Parathyroid adenoma (tissue), 2 donors: Measurements from ENCODE around the gene PVALEF.
A peak's percentile ranks its signal among the peaks of the same experiment; 100 is the strongest.

Source experiments
- H2AFZ ChIP-seq: fragments of 300-600 bp; sonication (generic); one replicate; pipeline ENCODE4 v1.7.0; 2017; ENCODE audit warnings: antibody characterized with exemption, mild to moderate bottlenecking
- H3K27ac ChIP-seq: fragments of 300-600 bp; sonication (generic); one replicate; pipeline ENCODE4 v1.7.0; 2017
- H3K27me3 ChIP-seq: fragments of 300-600 bp; sonication (generic); one replicate; pipeline ENCODE4 v1.7.0; 2017; ENCODE audit warnings: low read length; ENCODE audit not compliant: control insufficient read depth, insufficient read depth
- H3K36me3 ChIP-seq: fragments of 300-600 bp; sonication (generic); one replicate; pipeline ENCODE4 v1.7.0; 2017; ENCODE audit warnings: low read length; ENCODE audit not compliant: control insufficient read depth, insufficient read depth
- H3K4me1 ChIP-seq: fragments of 300-600 bp; sonication (generic); one replicate; pipeline ENCODE4 v1.7.0; 2017; ENCODE audit warnings: control low read depth
- H3K4me2 ChIP-seq: fragments of 300-600 bp; sonication (generic); one replicate; pipeline ENCODE4 v1.7.0; 2017; ENCODE audit warnings: low read length
- H3K4me3 ChIP-seq: fragments of 300-600 bp; sonication (generic); one replicate; pipeline ENCODE4 v1.7.0; 2017; ENCODE audit warnings: low read depth, low read length
- H3K79me2 ChIP-seq: fragments of 300-600 bp; sonication (generic); one replicate; pipeline ENCODE4 v1.7.0; 2017; ENCODE audit warnings: control low read depth
- H3K9ac ChIP-seq: fragments of 300-600 bp; sonication (generic); one replicate; pipeline ENCODE4 v1.7.0; 2017; ENCODE audit warnings: mild to moderate bottlenecking
- H3K9me3 ChIP-seq: fragments of 300-600 bp; sonication (generic); one replicate; pipeline ENCODE4 v1.7.0; 2017; ENCODE audit warnings: low read length; ENCODE audit not compliant: control insufficient read depth
- TF ChIP-seq, protein P1 (sequence below): fragments of 300-600 bp; sonication (generic); IDR thresholded peaks from one replicate; pipeline ENCODE4 v1.7.0; 2017; ENCODE audit warnings: antibody characterized with exemption, mild to moderate bottlenecking
- donor health status: primary hyperparathyroidism.

Gene PVALEF

DNA sequence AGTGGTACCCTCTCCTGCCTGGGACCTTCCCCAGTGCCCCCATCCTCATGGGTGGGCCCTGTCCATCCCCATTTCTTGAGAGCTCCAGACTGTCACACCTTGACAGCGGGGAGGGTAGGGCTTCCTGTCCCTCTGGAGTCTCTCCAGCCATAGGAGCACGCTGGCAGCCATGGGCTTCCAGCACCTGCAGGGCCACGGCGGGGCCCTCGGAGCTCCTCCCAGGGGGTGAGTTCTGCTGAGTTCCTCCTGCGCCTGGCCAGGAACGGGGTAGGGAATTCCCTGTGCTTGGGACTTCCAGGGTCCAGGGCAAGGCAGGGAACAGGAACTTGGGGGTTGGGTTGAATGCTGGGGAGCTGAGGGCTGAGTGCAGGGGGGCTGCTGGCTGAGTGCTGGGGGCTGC lies 23.7 kb downstream of the PVALEF start:
- H2AFZ ChIP-seq: no peak overlapping the region
- no peaks in the 10 kb centered on the region for H3K4me1 ChIP-seq
- no peaks in the 10 kb centered on the region for H3K9me3 ChIP-seq
- H3K4me2 ChIP-seq: no peak overlapping the region
- H3K36me3 ChIP-seq: no peaks in the 10 kb centered on the region
- no peak overlapping the region for H3K4me3 ChIP-seq
- H3K27ac ChIP-seq: no peak overlapping the region
- no peak overlapping the region for H3K9ac ChIP-seq
- H3K79me2 ChIP-seq: no peaks in the 10 kb centered on the region
- TF ChIP-seq, protein P1, sequence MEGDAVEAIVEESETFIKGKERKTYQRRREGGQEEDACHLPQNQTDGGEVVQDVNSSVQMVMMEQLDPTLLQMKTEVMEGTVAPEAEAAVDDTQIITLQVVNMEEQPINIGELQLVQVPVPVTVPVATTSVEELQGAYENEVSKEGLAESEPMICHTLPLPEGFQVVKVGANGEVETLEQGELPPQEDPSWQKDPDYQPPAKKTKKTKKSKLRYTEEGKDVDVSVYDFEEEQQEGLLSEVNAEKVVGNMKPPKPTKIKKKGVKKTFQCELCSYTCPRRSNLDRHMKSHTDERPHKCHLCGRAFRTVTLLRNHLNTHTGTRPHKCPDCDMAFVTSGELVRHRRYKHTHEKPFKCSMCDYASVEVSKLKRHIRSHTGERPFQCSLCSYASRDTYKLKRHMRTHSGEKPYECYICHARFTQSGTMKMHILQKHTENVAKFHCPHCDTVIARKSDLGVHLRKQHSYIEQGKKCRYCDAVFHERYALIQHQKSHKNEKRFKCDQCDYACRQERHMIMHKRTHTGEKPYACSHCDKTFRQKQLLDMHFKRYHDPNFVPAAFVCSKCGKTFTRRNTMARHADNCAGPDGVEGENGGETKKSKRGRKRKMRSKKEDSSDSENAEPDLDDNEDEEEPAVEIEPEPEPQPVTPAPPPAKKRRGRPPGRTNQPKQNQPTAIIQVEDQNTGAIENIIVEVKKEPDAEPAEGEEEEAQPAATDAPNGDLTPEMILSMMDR: no peak
- H3K27me3 ChIP-seq: no peaks in the 10 kb centered on the region

DNA sequence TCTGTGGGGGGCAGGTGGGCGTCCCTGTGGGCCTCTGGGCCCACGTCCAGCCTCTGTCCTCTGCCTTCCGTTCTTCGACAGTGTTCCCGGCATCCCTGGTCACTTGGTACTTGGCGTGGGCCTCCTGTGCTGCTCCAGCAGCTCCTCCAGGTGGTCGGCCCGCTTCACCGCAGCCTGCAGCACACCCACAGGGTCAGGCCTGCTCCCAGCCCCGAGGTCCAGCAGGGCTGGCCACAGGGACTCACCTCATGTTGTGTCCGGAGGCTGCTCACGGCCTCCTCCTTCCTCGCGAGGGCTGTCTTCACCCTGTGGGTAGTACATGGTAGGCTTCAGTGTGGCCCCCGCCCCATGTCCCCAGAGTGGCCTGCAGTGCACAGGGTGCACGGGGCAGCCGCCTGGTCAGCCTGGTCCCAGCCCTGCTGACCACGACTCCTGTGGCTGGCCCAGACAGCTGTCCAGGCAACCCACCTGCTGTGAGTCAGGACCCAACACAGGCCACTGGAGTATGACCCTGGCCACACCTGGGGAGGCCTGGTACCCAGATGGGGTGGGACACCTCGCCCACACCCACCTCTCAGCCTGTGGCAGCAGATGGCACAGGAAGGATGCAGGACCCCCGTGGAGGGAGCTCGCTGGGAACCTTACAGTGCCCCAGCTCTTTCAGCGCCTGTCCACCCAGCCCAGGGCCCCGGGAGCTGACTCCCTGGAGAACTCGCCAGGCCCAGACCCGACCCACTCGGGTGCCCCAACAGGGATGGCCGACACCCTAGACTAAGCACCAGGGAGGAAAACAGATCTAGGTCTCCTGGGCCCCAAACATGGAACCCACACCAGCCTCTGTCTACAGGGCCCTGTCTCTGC lies 24.6 kb downstream of the PVALEF start:
- Histone ChIP-seq H3K27ac (no peak overlapping the region), H3K4me1 (no peaks in the 10 kb centered on the region)

DNA sequence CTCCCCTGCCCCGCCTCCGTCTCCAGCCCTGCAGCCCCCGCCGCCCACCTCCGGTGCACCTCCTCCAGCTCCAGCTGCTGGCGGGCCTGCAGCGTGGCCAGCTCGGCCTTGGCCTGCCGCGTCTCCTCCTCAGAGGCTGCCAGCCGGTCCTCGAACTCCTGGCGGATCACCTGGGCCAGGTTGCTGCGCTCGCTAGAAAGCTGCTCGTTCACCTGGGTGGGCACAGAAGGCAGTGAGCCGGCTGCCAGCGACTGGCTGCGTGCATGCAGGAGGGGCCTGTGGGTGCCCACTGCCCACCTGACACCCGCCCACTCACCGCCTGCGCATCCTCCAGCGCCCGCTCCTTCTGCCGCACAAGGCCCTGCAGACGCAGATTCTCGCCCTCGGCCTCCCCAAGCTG lies 25.3 kb downstream of the PVALEF start:
- TF ChIP-seq, protein P1: no peak
- H3K9me3 ChIP-seq: no peaks in the 10 kb centered on the region
- H3K36me3 ChIP-seq: no peaks in the 10 kb centered on the region
- no peak overlapping the region for H3K4me3 ChIP-seq
- H3K27ac ChIP-seq: no peak overlapping the region
- no peaks in the 10 kb centered on the region for H3K4me1 ChIP-seq
- H3K9ac ChIP-seq: no peak overlapping the region
- H3K4me2 ChIP-seq: no peak overlapping the region
- no peaks in the 10 kb centered on the region for H3K27me3 ChIP-seq
- H2AFZ ChIP-seq: no peak overlapping the region
- no peaks in the 10 kb centered on the region for H3K79me2 ChIP-seq

More for the DNA sequence above, 24.6 kb downstream of the PVALEF start:
- Histone ChIP-seq H3K4me3 (no peak overlapping the region), H3K9ac (no peak overlapping the region), H3K4me2 (no peak overlapping the region), H3K36me3 (no peaks in the 10 kb centered on the region), H3K27me3 (no peaks in the 10 kb centered on the region), H3K79me2 (no peaks in the 10 kb centered on the region), H2AFZ (no peak overlapping the region), H3K9me3 (no peaks in the 10 kb centered on the region)
- TF ChIP-seq, protein P1: peak; percentile 25

DNA sequence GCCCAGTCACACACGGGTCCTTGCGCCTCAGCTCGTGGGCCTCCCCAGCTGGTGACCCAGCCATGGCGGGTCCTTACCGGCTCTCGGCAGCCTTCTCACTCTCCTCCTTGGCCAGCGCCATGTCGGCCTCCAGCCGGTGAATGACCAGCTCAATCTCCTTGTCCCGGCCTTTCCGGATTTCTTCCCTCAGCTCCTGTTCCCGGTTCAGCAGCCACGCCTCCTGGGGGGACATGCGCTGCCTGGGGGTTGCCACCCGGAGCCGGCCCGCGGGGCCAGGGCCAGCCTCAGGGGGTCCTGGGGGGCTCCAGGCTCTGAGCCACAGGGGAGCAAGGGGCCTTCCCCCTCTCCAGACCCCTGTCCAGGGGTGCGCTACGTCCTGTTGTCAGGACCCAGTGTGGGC lies 25.8 kb downstream of the PVALEF start:
- Histone ChIP-seq H3K4me2 (no peak overlapping the region), H3K36me3 (no peaks in the 10 kb centered on the region), H3K27ac (no peak overlapping the region), H3K9ac (no peak overlapping the region), H3K27me3 (no peaks in the 10 kb centered on the region), H3K4me1 (no peaks in the 10 kb centered on the region), H3K4me3 (no peak overlapping the region), H2AFZ (no peak overlapping the region), H3K79me2 (no peaks in the 10 kb centered on the region), H3K9me3 (no peaks in the 10 kb centered on the region)
- TF ChIP-seq, protein P1: no peak

DNA sequence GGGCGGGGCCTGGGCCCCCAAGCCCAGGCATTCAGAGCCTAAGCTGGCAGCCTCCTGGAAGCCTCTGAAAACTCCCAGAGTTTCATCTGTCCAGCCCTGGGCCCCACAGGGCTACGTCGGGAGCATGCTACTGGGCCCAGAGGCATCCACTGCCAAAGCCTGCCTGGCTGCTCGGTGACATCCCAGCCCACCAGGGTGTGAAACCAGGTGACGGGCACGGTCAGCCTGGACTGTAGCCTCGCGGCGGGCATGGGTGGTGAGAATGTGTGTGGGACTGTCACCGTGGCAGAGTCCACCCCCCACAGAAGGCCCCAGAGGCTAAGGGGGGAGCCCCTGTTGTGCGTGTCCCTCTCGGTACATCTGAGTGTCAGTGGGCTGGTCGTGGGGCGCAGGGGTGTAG lies 26.3 kb downstream of the PVALEF start:
- Histone ChIP-seq H3K27me3 (no peaks in the 10 kb centered on the region), H3K79me2 (no peaks in the 10 kb centered on the region), H3K4me3 (no peak overlapping the region), H3K36me3 (no peaks in the 10 kb centered on the region), H3K9ac (no peak overlapping the region), H3K9me3 (no peaks in the 10 kb centered on the region), H3K4me1 (no peaks in the 10 kb centered on the region), H2AFZ (no peak overlapping the region), H3K27ac (no peak overlapping the region), H3K4me2 (no peak overlapping the region)
- TF ChIP-seq, protein P1: no peak
